ENCODE results near the gene COL4A3. TPM values are rescaled to one million over a fixed set of nuclear protein-coding genes. Genes with fewer than 3 reads are reported as not detected.

The COL4A3 gene
- total and polyA plus RNA-seq, 11 donors: 0.55 to 6.9 (median 1.9) TPM

DNA sequence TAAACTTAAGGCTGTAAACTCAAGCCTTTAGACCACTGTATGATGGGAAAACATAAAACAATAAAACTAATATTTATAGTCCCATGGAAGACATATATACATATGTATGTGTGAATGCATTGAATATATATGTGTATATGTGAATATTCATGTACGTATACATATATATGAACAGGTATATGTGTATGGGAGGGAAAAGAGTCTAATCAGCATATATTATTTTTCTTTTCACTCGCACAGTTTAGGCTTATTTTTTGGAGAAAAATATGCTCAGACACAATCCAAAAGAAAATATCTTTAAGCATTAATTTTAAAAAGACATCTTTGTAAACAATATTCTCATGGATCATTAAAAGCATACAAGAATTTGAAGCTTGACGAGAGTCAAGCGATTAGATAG is 23.1 kb upstream of the COL4A3 start:
- TF ChIP-seq, protein P1, sequence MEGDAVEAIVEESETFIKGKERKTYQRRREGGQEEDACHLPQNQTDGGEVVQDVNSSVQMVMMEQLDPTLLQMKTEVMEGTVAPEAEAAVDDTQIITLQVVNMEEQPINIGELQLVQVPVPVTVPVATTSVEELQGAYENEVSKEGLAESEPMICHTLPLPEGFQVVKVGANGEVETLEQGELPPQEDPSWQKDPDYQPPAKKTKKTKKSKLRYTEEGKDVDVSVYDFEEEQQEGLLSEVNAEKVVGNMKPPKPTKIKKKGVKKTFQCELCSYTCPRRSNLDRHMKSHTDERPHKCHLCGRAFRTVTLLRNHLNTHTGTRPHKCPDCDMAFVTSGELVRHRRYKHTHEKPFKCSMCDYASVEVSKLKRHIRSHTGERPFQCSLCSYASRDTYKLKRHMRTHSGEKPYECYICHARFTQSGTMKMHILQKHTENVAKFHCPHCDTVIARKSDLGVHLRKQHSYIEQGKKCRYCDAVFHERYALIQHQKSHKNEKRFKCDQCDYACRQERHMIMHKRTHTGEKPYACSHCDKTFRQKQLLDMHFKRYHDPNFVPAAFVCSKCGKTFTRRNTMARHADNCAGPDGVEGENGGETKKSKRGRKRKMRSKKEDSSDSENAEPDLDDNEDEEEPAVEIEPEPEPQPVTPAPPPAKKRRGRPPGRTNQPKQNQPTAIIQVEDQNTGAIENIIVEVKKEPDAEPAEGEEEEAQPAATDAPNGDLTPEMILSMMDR (IDR thresholded peaks at IDR 0.05): no peak
- no peak for TF ChIP-seq POLR2A (IDR thresholded peaks at IDR 0.05)
- Histone ChIP-seq H3K36me3 (peaks cover 0 to 10% (median 0%) of the 10 kb centered on the region in 9 donors), H3K4me3 (no peak overlapping the region), H3K9me3 (no peaks in the 10 kb centered on the region), H3K27me3 (no peaks in the 10 kb centered on the region), H3K4me1 (peaks cover 0 to 4% (median 0%) of the 10 kb centered on the region in 12 donors), H3K27ac (no peak overlapping the region)
- intact Hi-C loops (cut with DNase I): no loop called here
- no peak for ATAC-seq
- WGBS, 4 donors: 90 to 94% (median 92%) methylated on average over 4 of the region's 4 CpGs
- no peak for DNase-seq

DNA sequence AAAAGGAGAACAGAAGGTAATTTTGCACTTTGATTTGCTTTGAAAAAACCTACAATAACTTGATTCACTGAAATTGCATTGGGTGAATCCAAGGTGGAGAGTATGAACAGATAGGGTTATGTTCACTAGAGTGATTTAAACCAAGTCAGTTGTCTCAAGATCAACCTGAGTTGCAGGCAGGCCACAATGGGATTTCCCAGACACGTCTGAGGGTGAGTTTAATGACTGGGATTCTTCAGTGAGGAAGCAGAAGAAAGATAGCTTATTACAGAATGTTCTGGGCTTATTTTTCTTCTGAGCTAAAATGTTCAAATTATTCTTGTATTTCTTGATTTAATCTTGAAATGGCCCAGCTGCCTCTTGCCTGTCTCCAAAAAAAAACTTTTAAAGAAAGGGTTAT is 20.5 kb upstream of the COL4A3 start:
- WGBS, 4 donors: 21 to 47% (median 34%) methylated on average over 1 of the region's 1 CpG
- H3K36me3 ChIP-seq: peaks cover 0 to 10% (median 0%) of the 10 kb centered on the region in 9 donors
- H3K4me3 ChIP-seq: no peak overlapping the region
- DNase-seq (no peak), ATAC-seq (peak in 2 of 4 donors; percentile 36 to 39)
- H3K27me3 ChIP-seq: no peaks in the 10 kb centered on the region
- peaks cover 0 to 4% (median 0%) of the 10 kb centered on the region in 12 donors for H3K4me1 ChIP-seq
- H3K27ac ChIP-seq: peak overlapping the region in 4 of 12 donors; percentile 32 to 65 (median 44)
- TF ChIP-seq POLR2A (IDR thresholded peaks at IDR 0.05): no peak
- TF ChIP-seq, protein P1 (IDR thresholded peaks at IDR 0.05): no peak
- H3K9me3 ChIP-seq: peaks cover 0 to 8% (median 4%) of the 10 kb centered on the region in 12 donors
- intact Hi-C loops (cut with DNase I): no loop called here

GRCh38 chr2:227146456-227146855 is 18.0 kb upstream of the COL4A3 start:
- peaks cover 0 to 8% (median 4%) of the 10 kb centered on the region in 12 donors for H3K9me3 ChIP-seq
- no peak for ATAC-seq
- H3K27me3 ChIP-seq: no peaks in the 10 kb centered on the region
- no peak for DNase-seq
- 78 to 83% (median 79%) methylated on average over 6 of the region's 6 CpGs for WGBS, 4 donors
- H3K36me3 ChIP-seq: no peaks in the 10 kb centered on the region
- no peak overlapping the region for H3K27ac ChIP-seq
- peaks cover 0 to 4% (median 0%) of the 10 kb centered on the region in 12 donors for H3K4me1 ChIP-seq
- TF ChIP-seq, protein P1 (IDR thresholded peaks at IDR 0.05): no peak
- TF ChIP-seq POLR2A (IDR thresholded peaks at IDR 0.05): no peak
- intact Hi-C loops (cut with DNase I): no loop called here
- H3K4me3 ChIP-seq: no peak overlapping the region

DNA sequence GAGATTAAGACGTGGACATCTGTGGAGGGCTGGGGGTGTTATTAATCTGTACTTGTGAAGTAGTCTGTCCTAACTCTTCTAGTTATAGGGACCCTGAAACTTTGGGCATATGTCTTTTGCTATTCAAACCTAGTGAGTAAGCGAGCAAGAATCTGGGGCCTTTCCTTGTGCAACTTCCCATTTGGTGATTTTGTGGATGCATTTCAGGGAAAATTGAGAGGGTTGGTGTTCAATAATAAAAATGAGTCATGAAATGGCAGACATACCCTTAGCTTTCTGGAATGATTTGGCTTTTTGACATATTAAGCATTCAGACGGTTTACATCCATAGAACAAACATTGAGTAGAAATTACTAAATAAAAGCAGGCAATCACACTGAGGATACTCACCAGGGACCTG is 17.4 kb upstream of the COL4A3 start:
- peaks cover 0 to 8% (median 4%) of the 10 kb centered on the region in 12 donors for H3K9me3 ChIP-seq
- peaks cover 0 to 4% (median 0%) of the 10 kb centered on the region in 12 donors for H3K4me1 ChIP-seq
- intact Hi-C loops (cut with DNase I): no loop called here
- peak overlapping the region in 1 of 12 donors; percentile 35 for H3K27ac ChIP-seq
- ATAC-seq: peak in 1 of 4 donors; percentile 67
- 77 to 85% (median 83%) methylated on average over 3 of the region's 3 CpGs for WGBS, 4 donors
- no peak overlapping the region for H3K4me3 ChIP-seq
- DNase-seq: no peak
- H3K36me3 ChIP-seq: no peaks in the 10 kb centered on the region
- H3K27me3 ChIP-seq: no peaks in the 10 kb centered on the region
- TF ChIP-seq, protein P1 (IDR thresholded peaks at IDR 0.05): no peak
- no peak for TF ChIP-seq POLR2A (IDR thresholded peaks at IDR 0.05)

Data from heart left ventricle (tissue), 16 donors.